NCI-H82 (cell line): Measurements from ENCODE around the gene PDXK.
"Not testable (repeated sequence)": the region's sequence is repeated elsewhere in the genome, so short reads cannot be mapped to it uniquely, and the experiment has no call there.

ENCODE experiments used
- DNase-seq: peaks from one replicate; lab custom pipeline; 2025; lab: John Stamatoyannopoulos, UW

The PDXK gene

GRCh38 chr21:43718872-43719747 lies at the start of gene PDXK:
TSS of gene PDXK (plus strand) at chr21:43719129. CDS start at chr21:43719295, 166 bp downstream.
- DNase-seq: peak; percentile 85

- no peak for DNase-seq
Observed at GRCh38 chr21:43669828-43670605, 48.9 kb upstream of the PDXK start.

GRCh38 chr21:43675871-43676270 lies 43.1 kb upstream of the PDXK start:
- no peak for DNase-seq

- no peak for DNase-seq
Observed at GRCh38 chr21:43676391-43676790, 42.5 kb upstream of the PDXK start.

- DNase-seq: no peak
Observed at GRCh38 chr21:43679951-43680350, 39.0 kb upstream of the PDXK start.

- not testable (repeated sequence) for DNase-seq
Observed at GRCh38 chr21:43680421-43680820, 38.5 kb upstream of the PDXK start.

- no peak for DNase-seq
Observed at GRCh38 chr21:43681650-43682049, 37.3 kb upstream of the PDXK start.

GRCh38 chr21:43684424-43684823 lies 34.5 kb upstream of the PDXK start:
- DNase-seq: no peak

GRCh38 chr21:43686811-43687565 lies 31.9 kb upstream of the PDXK start:
- no peak for DNase-seq

- DNase-seq: no peak
Observed at GRCh38 chr21:43687566-43688399, 31.1 kb upstream of the PDXK start.

- no peak for DNase-seq
Observed at GRCh38 chr21:43688906-43689305, 30.0 kb upstream of the PDXK start.

GRCh38 chr21:43689556-43690337 lies 29.2 kb upstream of the PDXK start:
- no peak for DNase-seq

- no peak for DNase-seq
Observed at GRCh38 chr21:43690346-43690745, 28.6 kb upstream of the PDXK start.

- no peak for DNase-seq
Observed at GRCh38 chr21:43691086-43691795, 27.7 kb upstream of the PDXK start.

- no peak for DNase-seq
Observed at GRCh38 chr21:43691801-43692200, 27.1 kb upstream of the PDXK start.

GRCh38 chr21:43692949-43693348 lies 26.0 kb upstream of the PDXK start:
- no peak for DNase-seq

GRCh38 chr21:43693981-43694380 lies 24.9 kb upstream of the PDXK start:
- no peak for DNase-seq

- no peak for DNase-seq
Observed at GRCh38 chr21:43694437-43695079, 24.4 kb upstream of the PDXK start.

GRCh38 chr21:43696214-43696613 lies 22.7 kb upstream of the PDXK start:
- no peak for DNase-seq
